Endodermal cell (in vitro differentiated cells): ENCODE measurements around the gene UBE2I. TPM values are rescaled to one million over a fixed set of nuclear protein-coding genes. Genes with fewer than 3 reads are reported as not detected.
A peak's percentile ranks its signal among the peaks of the same experiment; 100 is the strongest.

Experiments
- DNase-seq: peaks from one replicate; pipeline ENCODE4 v3.0.0-alpha.2; 2017
- H3K27ac ChIP-seq: 2 replicates; pipeline ENCODE4 v1.5.1; 2013; ENCODE audit warnings: mild to moderate bottlenecking, low read depth, low read length, moderate library complexity
- H3K27me3 ChIP-seq: 2 replicates; pipeline ENCODE4 v1.6.1; 2013; ENCODE audit warnings: mild to moderate bottlenecking, low read length, moderate library complexity; ENCODE audit not compliant: insufficient read depth, control insufficient read depth, poor library complexity, severe bottlenecking
- H3K36me3 ChIP-seq: 2 replicates; pipeline ENCODE4 v1.7.0; 2013; ENCODE audit warnings: mild to moderate bottlenecking, low read length, moderate library complexity; ENCODE audit not compliant: control insufficient read depth, insufficient read depth
- H3K4me1 ChIP-seq: one replicate; pipeline ENCODE4 v1.7.0; 2013; ENCODE audit warnings: low read length; ENCODE audit not compliant: control insufficient read depth, insufficient read depth
- H3K4me3 ChIP-seq: 2 replicates; pipeline ENCODE4 v1.5.1; 2013; ENCODE audit warnings: mild to moderate bottlenecking, low read length, moderate library complexity
- H3K9ac ChIP-seq: 2 replicates; pipeline ENCODE4 v1.6.1; 2013; ENCODE audit warnings: mild to moderate bottlenecking, low read length, moderate library complexity; ENCODE audit not compliant: poor library complexity, severe bottlenecking; ENCODE audit errors: extremely low read depth
- H3K9me3 ChIP-seq: 2 replicates; pipeline ENCODE4 v1.6.1; 2013; ENCODE audit warnings: mild to moderate bottlenecking, low read length, moderate library complexity; ENCODE audit not compliant: control insufficient read depth
- H3K27ac Mint-ChIP-seq: 2 replicates; pipeline ENCODE4 v1.8.0; 2020; ENCODE audit warnings: mixed read lengths
- H3K27me3 Mint-ChIP-seq: 2 replicates; pipeline ENCODE4 v1.8.0; 2021; ENCODE audit warnings: mild to moderate bottlenecking, mixed read lengths; ENCODE audit not compliant: insufficient read depth
- H3K36me3 Mint-ChIP-seq: 2 replicates; pipeline ENCODE4 v1.8.0; 2020; ENCODE audit warnings: low read depth, mixed read lengths
- H3K4me1 Mint-ChIP-seq: 2 replicates; pipeline ENCODE4 v1.8.0; 2020; ENCODE audit warnings: mixed read lengths
- H3K4me3 Mint-ChIP-seq: 2 replicates; pipeline ENCODE4 v1.8.0; 2020; ENCODE audit warnings: mild to moderate bottlenecking, moderate library complexity, mixed read lengths
- H3K9me3 Mint-ChIP-seq: 2 replicates; pipeline ENCODE4 v1.8.0; 2020; ENCODE audit warnings: mild to moderate bottlenecking, mixed read lengths
- WGBS, 2 experiments: methylation state at CpG; one replicate each; pipeline versions ENCODE4 v1.1.5 to v1.1.7; 2013; ENCODE audit warnings: missing lambda C conversion rate in 2 of 2, mixed read lengths in 1 of 2; ENCODE audit not compliant: insufficient coverage in 1 of 2, insufficient read length in 1 of 2; 5-methylcytosine and 5-hydroxymethylcytosine counted together
- total RNA-seq, 2 donors: library from RNA; stranded (reverse); fragmentation: NEBNext Ultra II Directional in 1 of 2; extraction: Animal tissue kit (Norgen Biotek cat#: 25700) in 1 of 2; gene quantifications; 2 replicates in 1 of 2; 3 replicates in 1 of 2; pipeline ENCODE4 v1.2.1, GENCODE V29; 2021
- TF ChIP-seq, protein P1 (sequence below): fragments of 200-600 bp; sonication (generic); conservative IDR thresholded peaks from 2 replicates; pipeline ENCODE4 v1.5.0; 2021; ENCODE audit warnings: antibody characterized with exemption, mild to moderate bottlenecking

Gene UBE2I
- total RNA-seq, 2 donors from 2014 or later = 250 to 294 TPM

DNA sequence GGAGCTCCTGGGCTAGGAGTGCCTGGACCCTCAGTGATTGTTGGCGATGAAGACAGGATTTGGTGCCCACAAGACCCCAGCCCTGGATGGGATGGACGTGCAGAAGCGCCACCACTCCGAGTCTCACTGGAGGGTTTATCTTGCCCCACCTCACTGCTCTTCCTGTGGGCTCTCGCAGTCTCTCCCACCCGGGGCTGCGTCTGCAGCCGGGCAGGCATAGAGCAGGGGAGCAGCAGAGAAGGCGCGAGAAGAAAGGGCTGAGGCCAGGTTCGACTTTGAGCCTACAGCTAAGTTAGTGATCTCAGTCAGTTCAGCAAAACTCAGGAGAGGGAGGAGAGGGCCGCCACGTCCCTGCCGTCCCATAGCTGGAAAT lies 6.6 kb downstream of the UBE2I start:
- Histone ChIP-seq H3K4me3 (no peak overlapping the region), H3K27me3 (no peaks in the 10 kb centered on the region), H3K36me3 (peaks cover 79% of the 10 kb centered on the region), H3K9me3 (no peaks in the 10 kb centered on the region), H3K4me1 (no peaks in the 10 kb centered on the region), H3K27ac (no peak overlapping the region), H3K9ac (no peak overlapping the region)
- H3K9me3 Mint-ChIP-seq = no peaks in the 10 kb centered on the region
- no peak for DNase-seq
- TF ChIP-seq, protein P1, sequence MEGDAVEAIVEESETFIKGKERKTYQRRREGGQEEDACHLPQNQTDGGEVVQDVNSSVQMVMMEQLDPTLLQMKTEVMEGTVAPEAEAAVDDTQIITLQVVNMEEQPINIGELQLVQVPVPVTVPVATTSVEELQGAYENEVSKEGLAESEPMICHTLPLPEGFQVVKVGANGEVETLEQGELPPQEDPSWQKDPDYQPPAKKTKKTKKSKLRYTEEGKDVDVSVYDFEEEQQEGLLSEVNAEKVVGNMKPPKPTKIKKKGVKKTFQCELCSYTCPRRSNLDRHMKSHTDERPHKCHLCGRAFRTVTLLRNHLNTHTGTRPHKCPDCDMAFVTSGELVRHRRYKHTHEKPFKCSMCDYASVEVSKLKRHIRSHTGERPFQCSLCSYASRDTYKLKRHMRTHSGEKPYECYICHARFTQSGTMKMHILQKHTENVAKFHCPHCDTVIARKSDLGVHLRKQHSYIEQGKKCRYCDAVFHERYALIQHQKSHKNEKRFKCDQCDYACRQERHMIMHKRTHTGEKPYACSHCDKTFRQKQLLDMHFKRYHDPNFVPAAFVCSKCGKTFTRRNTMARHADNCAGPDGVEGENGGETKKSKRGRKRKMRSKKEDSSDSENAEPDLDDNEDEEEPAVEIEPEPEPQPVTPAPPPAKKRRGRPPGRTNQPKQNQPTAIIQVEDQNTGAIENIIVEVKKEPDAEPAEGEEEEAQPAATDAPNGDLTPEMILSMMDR = no peak
- H3K27me3 Mint-ChIP-seq = no peaks in the 10 kb centered on the region
- no peak overlapping the region for H3K4me3 Mint-ChIP-seq
- 97 to 98% methylated on average over 14 of the region's 14 CpGs for WGBS, 2 experiments
- peaks cover 72% of the 10 kb centered on the region for H3K36me3 Mint-ChIP-seq
- H3K4me1 Mint-ChIP-seq = peaks cover 5% of the 10 kb centered on the region
- H3K27ac Mint-ChIP-seq = no peak overlapping the region

DNA sequence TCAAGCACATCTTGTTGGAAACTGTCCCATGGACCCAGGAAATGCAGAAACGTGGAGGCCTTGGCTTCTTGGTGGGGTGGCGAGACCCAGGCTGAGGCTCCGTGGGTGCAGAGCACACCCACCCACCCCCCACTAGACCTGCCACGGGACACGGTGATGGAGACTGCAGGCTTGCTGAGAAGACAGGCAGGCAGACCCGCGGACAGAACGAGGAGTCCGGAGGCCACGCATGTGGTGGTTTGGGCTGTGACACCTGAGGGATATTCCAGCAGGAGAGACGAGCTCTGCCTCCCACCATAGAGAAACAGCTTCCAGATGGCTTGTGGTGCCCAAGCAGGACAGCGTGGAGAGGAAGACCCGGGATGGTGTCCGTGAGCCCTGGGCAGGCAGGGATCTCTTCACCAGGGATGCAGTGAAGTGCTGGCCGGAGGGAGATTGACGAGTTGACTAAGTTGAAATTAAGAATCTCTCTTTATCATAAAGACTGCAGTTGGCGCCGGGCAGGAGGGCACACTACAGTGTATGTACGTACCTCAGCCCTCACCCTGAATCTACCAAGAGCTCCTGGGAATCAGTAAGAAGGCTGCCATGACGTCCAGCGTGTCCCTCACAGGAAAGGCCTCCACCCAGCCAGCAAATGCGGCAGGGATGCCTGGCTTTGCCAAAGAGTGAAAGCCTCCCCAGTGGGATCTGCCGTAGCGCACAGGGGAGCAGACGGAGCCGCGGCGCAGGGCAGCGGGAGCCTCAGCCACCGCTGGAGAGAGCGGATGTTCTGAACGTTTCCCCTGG lies 8.2 kb downstream of the UBE2I start:
- 97% methylated on average over 29 to 32 of the region's 32 CpGs for WGBS, 2 experiments
- Mint-ChIP-seq H3K9me3 (no peaks in the 10 kb centered on the region), H3K4me3 (no peak overlapping the region), H3K36me3 (peaks cover 84% of the 10 kb centered on the region), H3K4me1 (peaks cover 2% of the 10 kb centered on the region), H3K27me3 (no peaks in the 10 kb centered on the region), H3K27ac (peak overlapping the region; percentile 39)
- no peak for DNase-seq
- Histone ChIP-seq H3K27me3 (no peaks in the 10 kb centered on the region), H3K9me3 (no peaks in the 10 kb centered on the region), H3K36me3 (peaks cover 85% of the 10 kb centered on the region), H3K27ac (no peak overlapping the region), H3K4me1 (no peaks in the 10 kb centered on the region), H3K4me3 (no peak overlapping the region), H3K9ac (no peak overlapping the region)
- TF ChIP-seq, protein P1 = no peak

DNA sequence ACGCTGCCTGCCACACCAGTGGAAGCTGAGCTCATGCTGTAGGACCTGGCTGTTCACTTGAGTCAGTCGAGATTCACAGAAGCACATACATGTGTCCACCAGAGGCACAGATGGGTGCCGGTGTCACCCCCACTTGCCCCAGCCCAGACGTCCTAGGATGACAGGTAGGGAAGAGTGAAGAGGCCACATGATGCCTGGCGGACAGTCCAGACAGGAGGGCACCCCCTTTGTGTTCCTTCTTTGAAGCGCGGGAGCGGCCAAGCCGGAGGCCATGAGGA lies 8.8 kb downstream of the UBE2I start:
- H3K9me3 Mint-ChIP-seq = no peaks in the 10 kb centered on the region
- H3K4me3 ChIP-seq = no peak overlapping the region
- no peaks in the 10 kb centered on the region for H3K4me1 Mint-ChIP-seq
- no peaks in the 10 kb centered on the region for H3K4me1 ChIP-seq
- peak overlapping the region; percentile 33 for H3K27ac Mint-ChIP-seq
- 84 to 85% methylated on average over 9 of the region's 9 CpGs for WGBS, 2 experiments
- no peak for DNase-seq
- H3K36me3 Mint-ChIP-seq = peaks cover 80% of the 10 kb centered on the region
- no peaks in the 10 kb centered on the region for H3K27me3 Mint-ChIP-seq
- no peaks in the 10 kb centered on the region for H3K27me3 ChIP-seq
- H3K36me3 ChIP-seq = peaks cover 79% of the 10 kb centered on the region
- H3K9ac ChIP-seq = no peak overlapping the region
- TF ChIP-seq, protein P1 = no peak
- H3K9me3 ChIP-seq = no peaks in the 10 kb centered on the region
- H3K4me3 Mint-ChIP-seq = no peak overlapping the region
- H3K27ac ChIP-seq = no peak overlapping the region
